Activated CD8-positive, alpha-beta T cell treated with anti-CD3 and anti-CD28 coated beads for 36 hours (primary cell): ENCODE measurements around the gene HLA-DOA. TPM values are rescaled to one million over a fixed set of nuclear protein-coding genes. Genes with fewer than 3 reads are reported as not detected.

Experiments used
- ATAC-seq: fragments of 200-7000 bp; cut with Tn5 transposase; one replicate; pipeline ENCODE4 v1.10.0; 2021; ENCODE audit warnings: mild to moderate bottlenecking, moderate library complexity
- CTCF ChIA-PET: fragments of 350-600 bp; sonication (Branson Sonifier 250); formaldehyde crosslinking; loops from one replicate; lab custom pipeline; 2021; ENCODE audit warnings: antibody characterized with exemption; lab: Charles Lee
- POLR2A ChIA-PET: fragments of 350-600 bp; sonication (Branson Sonifier 250); formaldehyde crosslinking; loops from one replicate; lab custom pipeline; 2021; ENCODE audit warnings: antibody characterized with exemption; lab: Charles Lee
- DNase-seq: peaks from one replicate; pipeline ENCODE4 v3.0.0-alpha.2; 2020
- H3K27ac Mint-ChIP-seq: one replicate; pipeline ENCODE4 v1.8.0; 2021; ENCODE audit warnings: mild to moderate bottlenecking, mixed read lengths
- H3K27me3 Mint-ChIP-seq: one replicate; pipeline ENCODE4 v1.8.0; 2021; ENCODE audit warnings: mixed read lengths
- H3K36me3 Mint-ChIP-seq: one replicate; pipeline ENCODE4 v1.8.0; 2021; ENCODE audit warnings: low read depth, mixed read lengths
- H3K4me1 Mint-ChIP-seq: one replicate; pipeline ENCODE4 v1.8.0; 2021; ENCODE audit warnings: low read depth, mixed read lengths
- H3K4me3 Mint-ChIP-seq: one replicate; pipeline ENCODE4 v1.8.0; 2021; ENCODE audit warnings: mild to moderate bottlenecking, moderate library complexity, mixed read lengths
- H3K9me3 Mint-ChIP-seq: one replicate; pipeline ENCODE4 v1.8.0; 2021; ENCODE audit warnings: mixed read lengths
- intact Hi-C: fragments of 100-400 bp; cut with micrococcal nuclease; formaldehyde crosslinking; loops from one replicate; pipeline ENCODE4 v1.10.0; 2022
- total RNA-seq, 2 experiments: library from RNA; stranded (reverse); gene quantifications; one replicate each; pipeline ENCODE4 v1.2.3, GENCODE V29; 2021
- TF ChIP-seq, protein P1 (sequence below): fragments of 200-600 bp; IDR thresholded peaks from one replicate; pipeline ENCODE4 v1.8.0; 2022; ENCODE audit warnings: antibody characterized with exemption, mild to moderate bottlenecking

The HLA-DOA gene
- total RNA-seq, 2 experiments from 2014 or later, result 6.4 to 8.1 TPM

DNA sequence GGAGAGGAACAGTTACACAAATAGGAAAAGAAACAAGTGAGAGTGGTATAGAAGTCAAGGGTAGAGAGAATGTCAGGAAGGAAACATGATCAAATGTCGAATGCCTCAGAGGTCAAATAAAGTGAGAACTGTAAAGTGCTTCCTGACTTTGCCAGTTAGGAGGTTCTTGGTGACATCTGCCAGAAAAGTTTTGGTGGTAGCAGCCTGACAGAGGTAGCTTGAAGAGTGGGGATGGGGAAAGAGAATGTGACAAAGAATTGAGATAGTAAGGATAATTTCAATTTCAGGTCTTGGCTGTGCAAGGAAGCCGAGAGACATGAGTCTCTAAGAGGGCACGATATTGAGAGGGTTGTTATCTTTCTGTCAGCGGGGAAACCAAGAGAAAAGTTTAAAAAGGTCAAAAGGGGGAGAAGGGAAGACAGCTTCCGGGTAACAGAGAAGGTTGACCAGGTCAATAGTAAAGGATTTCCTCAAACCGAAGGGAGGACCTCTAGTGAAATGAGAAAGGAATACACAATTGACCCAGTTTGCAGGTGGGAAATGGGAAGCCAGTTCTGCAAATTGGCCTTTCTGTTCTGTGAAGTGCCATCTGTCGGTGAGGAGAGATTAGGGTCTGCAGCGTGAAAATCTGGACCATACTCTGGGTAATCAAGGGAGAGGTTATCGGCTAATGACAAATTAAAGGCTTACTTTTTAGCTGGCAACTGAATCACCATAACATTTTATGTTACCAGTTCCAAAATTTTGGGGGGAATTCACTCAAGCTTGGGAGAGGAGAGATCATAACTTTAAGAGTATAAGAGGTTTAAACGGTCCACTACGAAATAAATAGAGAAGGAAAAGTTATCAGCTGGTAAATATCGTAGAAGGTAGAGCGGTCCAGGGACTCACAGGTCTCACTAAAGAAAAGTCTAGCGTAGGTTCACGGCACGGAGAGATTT lies 42.0 kb downstream of the HLA-DOA start:
- intact Hi-C loops, result loop anchor here (2.0 kb wide), 1 partner anchor 27 kb away; the partner anchor contains the start of gene HLA-DMB
- ChIA-PET POLR2A (interaction anchor here (0.8 to 30.4 kb wide), 12 partner anchors 6 to 127 kb away, joined by 3 to 852 read pairs (median 122); partner anchors contain the start of genes BRD2, HLA-DMA, HLA-DMB and PSMB8), CTCF (interaction anchor here (0.6 to 17.0 kb wide), 33 partner anchors 8 to 168 kb away, joined by 3 to 246 read pairs (median 5); partner anchors contain the start of genes HLA-DMA, HLA-DMB and TAP2)
- Mint-ChIP-seq H3K4me1 (peaks cover 36% of the 10 kb centered on the region), H3K27ac (peak overlapping the region; percentile 99), H3K9me3 (no peaks in the 10 kb centered on the region), H3K4me3 (peak overlapping the region; percentile 95), H3K27me3 (no peaks in the 10 kb centered on the region), H3K36me3 (peaks cover 42% of the 10 kb centered on the region)
- TF ChIP-seq, protein P1, sequence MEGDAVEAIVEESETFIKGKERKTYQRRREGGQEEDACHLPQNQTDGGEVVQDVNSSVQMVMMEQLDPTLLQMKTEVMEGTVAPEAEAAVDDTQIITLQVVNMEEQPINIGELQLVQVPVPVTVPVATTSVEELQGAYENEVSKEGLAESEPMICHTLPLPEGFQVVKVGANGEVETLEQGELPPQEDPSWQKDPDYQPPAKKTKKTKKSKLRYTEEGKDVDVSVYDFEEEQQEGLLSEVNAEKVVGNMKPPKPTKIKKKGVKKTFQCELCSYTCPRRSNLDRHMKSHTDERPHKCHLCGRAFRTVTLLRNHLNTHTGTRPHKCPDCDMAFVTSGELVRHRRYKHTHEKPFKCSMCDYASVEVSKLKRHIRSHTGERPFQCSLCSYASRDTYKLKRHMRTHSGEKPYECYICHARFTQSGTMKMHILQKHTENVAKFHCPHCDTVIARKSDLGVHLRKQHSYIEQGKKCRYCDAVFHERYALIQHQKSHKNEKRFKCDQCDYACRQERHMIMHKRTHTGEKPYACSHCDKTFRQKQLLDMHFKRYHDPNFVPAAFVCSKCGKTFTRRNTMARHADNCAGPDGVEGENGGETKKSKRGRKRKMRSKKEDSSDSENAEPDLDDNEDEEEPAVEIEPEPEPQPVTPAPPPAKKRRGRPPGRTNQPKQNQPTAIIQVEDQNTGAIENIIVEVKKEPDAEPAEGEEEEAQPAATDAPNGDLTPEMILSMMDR, result peak; percentile 61
- peak; percentile 44 for DNase-seq
- no peak for ATAC-seq

DNA sequence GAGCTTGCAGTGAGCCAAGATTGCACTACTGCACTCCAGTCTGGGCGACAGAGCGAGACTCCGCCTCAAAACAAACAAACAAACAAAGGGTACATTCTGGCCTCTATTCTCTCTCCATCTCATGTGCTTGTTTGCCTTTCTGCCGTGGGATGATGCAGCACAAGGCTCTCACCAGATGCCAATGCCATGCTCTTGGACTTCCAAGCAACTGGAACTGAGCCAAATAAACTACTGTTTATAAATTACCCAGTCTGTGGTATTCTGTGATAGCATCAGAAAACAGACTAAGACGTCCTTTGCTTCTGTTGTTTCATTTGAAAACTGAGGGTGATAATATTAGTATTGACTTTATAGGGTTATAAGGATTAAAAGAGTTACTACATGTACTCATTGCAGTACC lies 44.6 kb downstream of the HLA-DOA start:
- POLR2A ChIA-PET, result interaction anchor here (21.2 to 30.4 kb wide), 3 partner anchors 3 to 27 kb away, joined by 392 to 852 read pairs (median 852); partner anchors contain the start of genes BRD2, HLA-DMA and HLA-DMB
- peaks cover 47% of the 10 kb centered on the region for H3K4me1 Mint-ChIP-seq
- intact Hi-C loops, result no loop called here

DNA sequence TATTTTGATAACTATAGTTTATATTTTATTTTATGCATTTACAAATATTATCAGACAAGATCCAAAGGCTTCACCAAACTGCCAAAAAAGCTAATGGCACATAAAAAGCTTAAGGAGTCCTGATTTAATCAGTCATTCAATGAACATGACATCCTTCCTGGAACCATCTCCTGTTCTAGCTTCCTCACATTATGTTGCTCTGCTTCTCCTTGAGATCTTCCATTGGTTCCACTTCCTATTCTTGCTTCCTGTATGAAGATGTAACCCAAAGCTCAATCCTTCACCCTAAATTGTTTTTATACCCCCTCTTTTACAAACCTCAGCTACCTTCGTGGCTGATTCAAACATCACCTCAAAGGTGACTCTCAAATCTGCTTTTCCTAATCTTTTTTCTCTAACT lies 45.5 kb downstream of the HLA-DOA start:
- TF ChIP-seq, protein P1, result no peak
- Mint-ChIP-seq H3K4me1 (peaks cover 47% of the 10 kb centered on the region), H3K9me3 (no peaks in the 10 kb centered on the region), H3K27ac (peak overlapping the region; percentile 4), H3K4me3 (no peak overlapping the region), H3K27me3 (no peaks in the 10 kb centered on the region), H3K36me3 (peaks cover 16% of the 10 kb centered on the region)
- intact Hi-C loops, result no loop called here
- CTCF ChIA-PET, result interaction anchor here (0.7 to 4.5 kb wide), 9 partner anchors 10 to 96 kb away, joined by 3 to 74 read pairs (median 7); partner anchors contain the start of gene HLA-DMA
- ATAC-seq, result no peak
- DNase-seq, result no peak
- POLR2A ChIA-PET, result interaction anchor here (0.7 to 30.4 kb wide), 3 partner anchors 10 to 14 kb away, joined by 3 to 852 read pairs (median 3); partner anchors contain the start of gene BRD2

More for the DNA sequence above, 44.6 kb downstream of the HLA-DOA start:
- H3K27me3 Mint-ChIP-seq, result no peaks in the 10 kb centered on the region
- ATAC-seq (no peak), DNase-seq (no peak)
- H3K27ac Mint-ChIP-seq, result no peak overlapping the region
- no peaks in the 10 kb centered on the region for H3K9me3 Mint-ChIP-seq
- H3K36me3 Mint-ChIP-seq, result peaks cover 22% of the 10 kb centered on the region
- TF ChIP-seq, protein P1, result no peak
- H3K4me3 Mint-ChIP-seq, result no peak overlapping the region
- CTCF ChIA-PET, result interaction anchor here (1.1 to 17.0 kb wide), 7 partner anchors 11 to 44 kb away, joined by 3 to 246 read pairs (median 34); partner anchors contain the start of gene HLA-DMA

DNA sequence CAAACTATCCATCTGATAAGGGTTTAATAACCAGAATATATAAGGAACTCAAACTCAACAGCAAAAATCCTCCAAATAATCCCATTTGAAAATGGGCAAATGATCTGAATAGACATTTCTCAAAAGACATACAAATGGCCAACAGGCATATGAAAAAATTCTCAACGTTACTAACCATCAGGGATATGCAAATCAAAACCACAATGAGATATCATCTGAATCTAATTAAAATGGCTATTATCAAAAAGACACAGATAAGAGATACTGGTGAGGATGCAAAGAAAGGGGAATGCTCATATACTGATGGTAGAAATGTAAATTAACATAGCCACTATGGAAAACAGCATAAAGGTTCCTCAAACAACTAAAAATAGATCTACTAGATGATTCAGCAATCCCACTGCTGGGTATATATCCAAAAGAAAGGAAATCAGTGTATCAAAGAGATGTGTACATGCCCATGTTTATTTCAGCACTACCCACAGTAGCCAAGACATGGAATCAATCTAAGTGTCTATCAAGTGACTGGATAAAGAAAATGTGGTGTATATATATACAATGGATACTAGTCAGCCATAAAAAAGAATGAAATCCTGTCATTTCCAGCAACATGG lies 47.1 kb downstream of the HLA-DOA start:
- no peaks in the 10 kb centered on the region for H3K27me3 Mint-ChIP-seq
- no peak overlapping the region for H3K27ac Mint-ChIP-seq
- H3K4me3 Mint-ChIP-seq, result no peak overlapping the region
- intact Hi-C loops, result no loop called here
- H3K4me1 Mint-ChIP-seq, result peaks cover 51% of the 10 kb centered on the region
- TF ChIP-seq, protein P1, result no peak
- H3K9me3 Mint-ChIP-seq, result no peaks in the 10 kb centered on the region
- POLR2A ChIA-PET, result interaction anchor here (0.8 to 30.4 kb wide), 2 partner anchors 14 to 15 kb away, joined by 5 to 852 read pairs; partner anchors contain the start of gene BRD2
- CTCF ChIA-PET, result interaction anchor here (0.6 to 4.5 kb wide), 10 partner anchors 9 to 124 kb away, joined by 3 to 74 read pairs (median 4); partner anchors contain the start of genes HLA-DMA and TAP2
- H3K36me3 Mint-ChIP-seq, result peaks cover 12% of the 10 kb centered on the region
- DNase-seq (no peak), ATAC-seq (no peak)
